SK-N-SH (cell line): ENCODE measurements around the gene RAD23B. TPM values are rescaled to one million over a fixed set of nuclear protein-coding genes. Genes with fewer than 3 reads are reported as not detected.

Experiments used
- CTCF ChIA-PET: fragments of 300-600, 350-600 bp; formaldehyde crosslinking; extraction: SDS; loops from one replicate; lab custom pipeline; 2021; lab: Yijun Ruan, JAX
- POLR2A ChIA-PET: fragments of 350-600 bp; sonication (Branson Sonifier 250); formaldehyde crosslinking; extraction: SDS; loops from one replicate; lab custom pipeline; 2020; ENCODE audit warnings: antibody characterized with exemption, inconsistent platforms; lab: Yijun Ruan, JAX
- DNase-seq: peaks from one replicate; pipeline ENCODE4 v3.0.0; 2012
- H2AFZ ChIP-seq: fragments of 200-600 bp; sonication (generic); 2 replicates; pipeline ENCODE4 v1.8.1; 2016; ENCODE audit warnings: antibody characterized with exemption, mild to moderate bottlenecking, low read depth
- H3F3A ChIP-seq: fragments of 200-600 bp; sonication (generic); replicated peaks from 2 replicates; pipeline ENCODE3; 2016; ENCODE audit warnings: antibody characterized with exemption, mild to moderate bottlenecking; ENCODE audit not compliant: insufficient read depth
- H3K27ac ChIP-seq, 2 experiments: fragments of 200-500 bp in 1 of 2; fragments of 200-600 bp in 1 of 2; sonication (Bioruptor generic) in 1 of 2; sonication (generic), shearing (Covaris generic) in 1 of 2; 2 replicates each; pipeline versions ENCODE4 v1.5.1 to v1.6.1; 2014 to 2016; ENCODE audit warnings: low read depth in 2 of 2, inconsistent platforms in 1 of 2, low read length in 1 of 2, mild to moderate bottlenecking in 1 of 2, mixed read lengths in 1 of 2
- H3K27me3 ChIP-seq: fragments of 200-600 bp; sonication (generic), shearing (Covaris generic); 2 replicates; pipeline ENCODE4 v1.6.1; 2016; ENCODE audit warnings: mixed run types; ENCODE audit not compliant: insufficient read depth
- H3K36me3 ChIP-seq, 2 experiments: fragments of 200-500 bp in 1 of 2; fragments of 200-600 bp in 1 of 2; sonication (Bioruptor generic) in 1 of 2; sonication (generic) in 1 of 2; replicated peaks in 1 of 2; 2 replicates each; pipeline versions ENCODE3 to v1.5.1; 2014 to 2016; ENCODE audit warnings: low read length in 1 of 2, mild to moderate bottlenecking in 1 of 2; ENCODE audit not compliant: insufficient read depth in 2 of 2, control insufficient read depth in 1 of 2
- H3K4me1 ChIP-seq, 2 experiments: fragments of 200-500 bp in 1 of 2; fragments of 200-600 bp in 1 of 2; sonication (Bioruptor generic) in 1 of 2; sonication (generic), shearing (Covaris generic) in 1 of 2; 2 replicates each; pipeline versions ENCODE4 v1.5.1 to v1.6.1; 2014 to 2016; ENCODE audit warnings: low read depth in 1 of 2, low read length in 1 of 2, mixed run types in 1 of 2; ENCODE audit not compliant: insufficient read depth in 2 of 2, control insufficient read depth in 1 of 2
- H3K4me2 ChIP-seq: fragments of 200-600 bp; sonication (generic), shearing (Covaris generic); 2 replicates; pipeline ENCODE4 v1.6.1; 2017; ENCODE audit warnings: mixed run types
- H3K4me3 ChIP-seq, 2 experiments: fragments of 200-500 bp in 1 of 2; fragments of 200-600 bp in 1 of 2; sonication (Bioruptor generic) in 1 of 2; sonication (generic), shearing (Covaris generic) in 1 of 2; 2 replicates each; pipeline versions ENCODE4 v1.5.1 to v1.8.1; 2014 to 2016; ENCODE audit warnings: low read depth in 2 of 2, inconsistent platforms in 1 of 2, low read length in 1 of 2, mild to moderate bottlenecking in 1 of 2, mixed read lengths in 1 of 2, moderate library complexity in 1 of 2
- H3K79me2 ChIP-seq: fragments of 200-600 bp; sonication (generic); 2 replicates; pipeline ENCODE4 v1.8.1; 2017; ENCODE audit warnings: mild to moderate bottlenecking; ENCODE audit not compliant: insufficient read depth
- H3K9ac ChIP-seq: fragments of 200-600 bp; sonication (generic); 2 replicates; pipeline ENCODE4 v1.6.1; 2017; ENCODE audit warnings: mixed run types
- H3K9me2 ChIP-seq: fragments of 200-600 bp; sonication (generic); 2 replicates; pipeline ENCODE4 v1.6.1; 2017; ENCODE audit warnings: mixed run types
- H3K9me3 ChIP-seq: fragments of 200-600 bp; sonication (generic); 2 replicates; pipeline ENCODE4 v1.6.1; 2017; ENCODE audit warnings: mixed run types, mild to moderate bottlenecking, moderate library complexity
- H4K20me1 ChIP-seq: fragments of 200-600 bp; sonication (generic); 2 replicates; pipeline ENCODE4 v1.6.1; 2017; ENCODE audit warnings: mild to moderate bottlenecking, mixed run types; ENCODE audit not compliant: insufficient read depth
- CTCF ChIP-seq: fragments of 200-600 bp; sonication (generic); IDR thresholded peaks from 2 replicates; pipeline ENCODE4 v1.6.1; 2017; ENCODE audit warnings: antibody characterized with exemption, mild to moderate bottlenecking, moderate library complexity
- EP300 ChIP-seq, 2 experiments: IDR thresholded peaks; 2 replicates each; pipeline versions ENCODE4 v1.4.0 to v1.6.1; 2012; ENCODE audit warnings: borderline replicate concordance in 1 of 2, low read depth in 1 of 2, low read length in 1 of 2
- EZH2phosphoT487 ChIP-seq: fragments of 200-600 bp; sonication (generic); IDR thresholded peaks from 2 replicates; pipeline ENCODE4 v1.6.1; 2017; ENCODE audit warnings: low read depth, mixed run types, mild to moderate bottlenecking, antibody characterized with exemption, moderate library complexity, borderline replicate concordance
- FOXJ3 ChIP-seq: sonication (generic); formaldehyde crosslinking; IDR thresholded peaks from 2 replicates; pipeline ENCODE4 v1.5.1; 2020; ENCODE audit warnings: mild to moderate bottlenecking, missing genetic modification reagents
- JUND ChIP-seq: IDR thresholded peaks from 2 replicates; pipeline ENCODE4 v1.4.0; 2012
- NFIC ChIP-seq: IDR thresholded peaks from 2 replicates; pipeline ENCODE4 v1.4.0; 2012; ENCODE audit warnings: borderline replicate concordance
- PBX3 ChIP-seq: IDR thresholded peaks from 2 replicates; pipeline ENCODE4; 2012
- POLR2AphosphoS5 ChIP-seq: IDR thresholded peaks from 2 replicates; pipeline ENCODE4 v1.6.1; 2012; ENCODE audit warnings: low read depth, low read length
- REST ChIP-seq: IDR thresholded peaks from 2 replicates; pipeline ENCODE4 v1.6.1; 2012; ENCODE audit warnings: mild to moderate bottlenecking, low read depth, low read length, moderate library complexity
- SIN3A ChIP-seq: IDR thresholded peaks from 2 replicates; pipeline ENCODE4 v1.6.1; 2012; ENCODE audit warnings: low read depth, mild to moderate bottlenecking, low read length, moderate library complexity, borderline replicate concordance
- SMC3 ChIP-seq: IDR thresholded peaks from 2 replicates; pipeline ENCODE4 v1.6.1; 2012; ENCODE audit warnings: low read depth, low read length, improper control_type of control experiment
- TAF1 ChIP-seq: IDR thresholded peaks from 2 replicates; pipeline ENCODE4 v1.6.1; 2012; ENCODE audit warnings: low read depth, mild to moderate bottlenecking, low read length, moderate library complexity, borderline replicate concordance
- ZBTB33 ChIP-seq: IDR thresholded peaks from 2 replicates; pipeline ENCODE4 v1.4.0; 2012; ENCODE audit warnings: low read depth, borderline replicate concordance
- WGBS: methylation state at CpG from one replicate; pipeline ENCODE4 v1.1.6; 2017; ENCODE audit warnings: low lambda C conversion rate; 5-methylcytosine and 5-hydroxymethylcytosine counted together
- polyA plus RNA-seq, 3 experiments: library from polyadenylated mRNA; depleted of rRNA; stranded (reverse); fragments of >200 nt; gene quantifications; 2 replicates each; pipeline ENCODE4 v1.2.3, GENCODE V29; 2012

The RAD23B gene
- polyA plus RNA-seq, 1 of the 3 experiments (the other 2 are of a cell fraction), result 62.9 TPM

- Histone ChIP-seq H3K4me2 (no peak overlapping the region), H3K4me1 (0 out of 4 replicates have a peak, but pooled peaks cover 0 to 4% of the 10 kb centered on the region in 2 experiments), H3K9ac (no peak overlapping the region), H3K27ac (no peak overlapping the region), H3K9me3 (0 out of 2 replicates have a peak, but pooled peaks cover 4% of the 10 kb centered on the region), H2AFZ (no peak overlapping the region), H3K4me3 (no peak overlapping the region), H3K36me3 (no peaks in the 10 kb centered on the region), H3K9me2 (no peaks in the 10 kb centered on the region), H4K20me1 (no peaks in the 10 kb centered on the region), H3K79me2 (no peaks in the 10 kb centered on the region), H3F3A (no peaks in the 10 kb centered on the region), H3K27me3 (no peaks in the 10 kb centered on the region)
- ChIA-PET CTCF (no interaction called here), POLR2A (no interaction called here)
- no peak for DNase-seq
- 52% methylated on average over 2 of the region's 2 CpGs for WGBS
- TF ChIP-seq EZH2phosphoT487 (no peak), TAF1 (no peak), FOXJ3 (no peak), PBX3 (no peak), POLR2AphosphoS5 (no peak), CTCF (no peak), ZBTB33 (no peak)
These were observed 14.5 kb upstream of the RAD23B start for GRCh38 chr9:107268560-107268959.

- CTCF ChIA-PET, result no interaction called here
- Histone ChIP-seq H3K27ac (no peak overlapping the region), H2AFZ (no peak overlapping the region), H3K9me2 (no peaks in the 10 kb centered on the region), H3K36me3 (no peaks in the 10 kb centered on the region), H3F3A (peaks cover 3% of the 10 kb centered on the region), H3K9me3 (0 out of 2 replicates have a peak, but pooled peaks cover 4% of the 10 kb centered on the region), H3K27me3 (no peaks in the 10 kb centered on the region), H3K79me2 (no peaks in the 10 kb centered on the region), H4K20me1 (no peaks in the 10 kb centered on the region), H3K4me3 (no peak overlapping the region), H3K9ac (no peak overlapping the region), H3K4me2 (no peak overlapping the region), H3K4me1 (peaks cover 0 to 6% of the 10 kb centered on the region in 2 experiments; a peak in 1 of 4 replicates)
- DNase-seq, result no peak
- 87% methylated on average over 2 of the region's 2 CpGs for WGBS
- no peak for TF ChIP-seq EZH2phosphoT487
- no peak for TF ChIP-seq SMC3
- no peak for TF ChIP-seq REST
- TF ChIP-seq NFIC, result no peak
- TF ChIP-seq POLR2AphosphoS5, result no peak
- no peak for TF ChIP-seq CTCF
- no peak for TF ChIP-seq SIN3A
- no peak for TF ChIP-seq EP300 (IDR thresholded peaks at IDR 0.05; ENCODE audit: borderline replicate concordance in 1 of 2, low read depth in 1 of 2, low read length in 1 of 2)
- no peak for TF ChIP-seq JUND
- POLR2A ChIA-PET, result no interaction called here
These were observed 13.8 kb upstream of the RAD23B start for GRCh38 chr9:107269254-107269653.
